ENCODE data around the gene MYO1A. TPM values are rescaled to one million over a fixed set of nuclear protein-coding genes. Genes with fewer than 3 reads are reported as not detected.
A peak's percentile ranks its signal among the peaks of the same experiment; 100 is the strongest.
"Not testable (repeated sequence)": the region's sequence is repeated elsewhere in the genome, so short reads cannot be mapped to it uniquely, and the experiment has no call there.

Gene MYO1A
- total RNA-seq, 1 donor from 2014 or later, result 0.11 TPM

GRCh38 chr12:57088354-57089270 lies 38.7 kb upstream of the MYO1A start, which contains the start of gene NAB2:
Gene NAB2, plus strand, starts transcription at chr12:57089114. Its CDS starts 158 bp downstream, at chr12:57089272.
- intact Hi-C loops (cut with DNase I), result loop anchor here (1.0 kb wide), 1 partner anchor 23 kb away; the partner anchor contains the start of gene STAT6
- DNase-seq (ENCODE audit: low spot score), result peak; percentile 97

- intact Hi-C loops (cut with DNase I), result loop anchor here (1.0 kb wide), 1 partner anchor 23 kb away; the partner anchor contains the start of gene STAT6
Observed at GRCh38 chr12:57087691-57088353, 37.9 kb upstream of the MYO1A start.

GRCh38 chr12:57087010-57087690 lies 37.2 kb upstream of the MYO1A start:
- intact Hi-C loops (cut with DNase I), result no loop called here
- DNase-seq (ENCODE audit: low spot score), result peak; percentile 93

More at GRCh38 chr12:57087691-57088353, 37.9 kb upstream of the MYO1A start:
- peak; percentile 87 for DNase-seq (ENCODE audit: low spot score)

- intact Hi-C loops (cut with DNase I), result no loop called here
- no peak for DNase-seq (ENCODE audit: low spot score)
Observed at GRCh38 chr12:57086493-57087009, 36.6 kb upstream of the MYO1A start.

GRCh38 chr12:57085999-57086492 lies 36.1 kb upstream of the MYO1A start:
- intact Hi-C loops (cut with DNase I), result no loop called here

GRCh38 chr12:57080855-57081254 lies 30.9 kb upstream of the MYO1A start:
- intact Hi-C loops (cut with DNase I), result no loop called here
- no peak for DNase-seq (ENCODE audit: low spot score)

More at GRCh38 chr12:57085999-57086492, 36.1 kb upstream of the MYO1A start:
- no peak for DNase-seq (ENCODE audit: low spot score)

- intact Hi-C loops (cut with DNase I), result no loop called here
- DNase-seq (ENCODE audit: low spot score), result no peak
Observed at GRCh38 chr12:57079821-57080220, 29.9 kb upstream of the MYO1A start.

- intact Hi-C loops (cut with DNase I), result no loop called here
- DNase-seq (ENCODE audit: low spot score), result peak; percentile 98
Observed at GRCh38 chr12:57078519-57079404, 28.8 kb upstream of the MYO1A start, which contains the start of gene NEMP1. Gene NEMP1, minus strand, starts transcription at chr12:57078791. Its CDS starts 46 bp downstream, at chr12:57078745.

- intact Hi-C loops (cut with DNase I); DNase-seq (ENCODE audit: low spot score): not testable (repeated sequence)
Observed at GRCh38 chr12:57073566-57074450, 23.9 kb upstream of the MYO1A start.

- intact Hi-C loops (cut with DNase I), result no loop called here
Observed at GRCh38 chr12:57072661-57073060, 22.7 kb upstream of the MYO1A start.

GRCh38 chr12:57069523-57069922 lies 19.6 kb upstream of the MYO1A start:
- intact Hi-C loops (cut with DNase I), result loop anchor here (1.0 to 5.0 kb wide), 2 partner anchors 43 to 113 kb away; no protein-coding TSS in a partner anchor
- no peak for DNase-seq (ENCODE audit: low spot score)

More at GRCh38 chr12:57072661-57073060, 22.7 kb upstream of the MYO1A start:
- DNase-seq (ENCODE audit: low spot score), result no peak

- no peak for DNase-seq (ENCODE audit: low spot score)
- intact Hi-C loops (cut with DNase I), result loop anchor here (5.0 kb wide), 1 partner anchor 116 kb away; no protein-coding TSS in a partner anchor
Observed at GRCh38 chr12:57066245-57066644, 16.3 kb upstream of the MYO1A start.

- intact Hi-C loops (cut with DNase I), result loop anchor here (5.0 kb wide), 1 partner anchor 307 kb away; no protein-coding TSS in a partner anchor
- no peak for DNase-seq (ENCODE audit: low spot score)
Observed at GRCh38 chr12:57063991-57064685, 14.2 kb upstream of the MYO1A start.

- intact Hi-C loops (cut with DNase I), result loop anchor here (2.0 kb wide), 1 partner anchor 50 kb away; no protein-coding TSS in a partner anchor
- no peak for DNase-seq (ENCODE audit: low spot score)
Observed at GRCh38 chr12:57058454-57058853, 8.5 kb upstream of the MYO1A start.

- no peak for DNase-seq (ENCODE audit: low spot score)
- intact Hi-C loops (cut with DNase I), result no loop called here
Observed at GRCh38 chr12:57057067-57057751, 7.3 kb upstream of the MYO1A start.

GRCh38 chr12:57055824-57056223 lies 5.9 kb upstream of the MYO1A start:
- intact Hi-C loops (cut with DNase I), result no loop called here
- DNase-seq (ENCODE audit: low spot score), result no peak
